ENCODE measurements around the gene PIK3CA.

GRCh38 chr3:179105881-179106280 lies 42.3 kb upstream of the PIK3CA start:
- no peak for TF ChIP-seq POLR2AphosphoS5 (IDR thresholded peaks at IDR 0.05)
- TF ChIP-seq, protein P1, sequence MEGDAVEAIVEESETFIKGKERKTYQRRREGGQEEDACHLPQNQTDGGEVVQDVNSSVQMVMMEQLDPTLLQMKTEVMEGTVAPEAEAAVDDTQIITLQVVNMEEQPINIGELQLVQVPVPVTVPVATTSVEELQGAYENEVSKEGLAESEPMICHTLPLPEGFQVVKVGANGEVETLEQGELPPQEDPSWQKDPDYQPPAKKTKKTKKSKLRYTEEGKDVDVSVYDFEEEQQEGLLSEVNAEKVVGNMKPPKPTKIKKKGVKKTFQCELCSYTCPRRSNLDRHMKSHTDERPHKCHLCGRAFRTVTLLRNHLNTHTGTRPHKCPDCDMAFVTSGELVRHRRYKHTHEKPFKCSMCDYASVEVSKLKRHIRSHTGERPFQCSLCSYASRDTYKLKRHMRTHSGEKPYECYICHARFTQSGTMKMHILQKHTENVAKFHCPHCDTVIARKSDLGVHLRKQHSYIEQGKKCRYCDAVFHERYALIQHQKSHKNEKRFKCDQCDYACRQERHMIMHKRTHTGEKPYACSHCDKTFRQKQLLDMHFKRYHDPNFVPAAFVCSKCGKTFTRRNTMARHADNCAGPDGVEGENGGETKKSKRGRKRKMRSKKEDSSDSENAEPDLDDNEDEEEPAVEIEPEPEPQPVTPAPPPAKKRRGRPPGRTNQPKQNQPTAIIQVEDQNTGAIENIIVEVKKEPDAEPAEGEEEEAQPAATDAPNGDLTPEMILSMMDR (IDR thresholded peaks at IDR 0.05): no peak
